Liver (tissue), 9 donors: ENCODE data around the gene SKIC8. TPM values are rescaled to one million over a fixed set of nuclear protein-coding genes. Genes with fewer than 3 reads are reported as not detected.
A peak's percentile ranks its signal among the peaks of the same experiment; 100 is the strongest.

ENCODE experiments used
- DNase-seq: peaks from one replicate; pipeline ENCODE4 v3.0.0-alpha.2; 2017; ENCODE audit warnings: low spot score
- H3K27ac ChIP-seq, 2 donors: one replicate each; pipeline ENCODE4 v1.7.0; 2013; ENCODE audit warnings: inconsistent platforms in 2 of 2, low read length in 2 of 2, control low read depth in 1 of 2, low read depth in 1 of 2, mild to moderate bottlenecking in 1 of 2
- H3K27me3 ChIP-seq, 4 donors: one replicate each; pipeline versions ENCODE4 v1.6.1 to v1.7.0; 2013; ENCODE audit warnings: low read length in 3 of 4, inconsistent platforms in 1 of 4, mild to moderate bottlenecking in 1 of 4, moderate library complexity in 1 of 4; ENCODE audit not compliant: control insufficient read depth in 4 of 4, insufficient read depth in 4 of 4
- H3K36me3 ChIP-seq, 4 donors: one replicate each; pipeline versions ENCODE4 v1.6.1 to v1.7.0; 2013; ENCODE audit warnings: low read length in 3 of 4, mild to moderate bottlenecking in 3 of 4, low read depth in 1 of 4, moderate library complexity in 1 of 4; ENCODE audit not compliant: control insufficient read depth in 4 of 4, insufficient read depth in 3 of 4
- H3K4me1 ChIP-seq, 4 donors: one replicate each; pipeline versions ENCODE4 v1.6.1 to v1.7.0; 2013; ENCODE audit warnings: low read length in 3 of 4, mild to moderate bottlenecking in 3 of 4, moderate library complexity in 1 of 4; ENCODE audit not compliant: control insufficient read depth in 4 of 4, insufficient read depth in 4 of 4
- H3K4me3 ChIP-seq, 3 donors: one replicate each; pipeline versions ENCODE4 v1.6.1 to v1.7.0; 2013; ENCODE audit warnings: low read length in 3 of 3, control low read depth in 1 of 3, low read depth in 1 of 3, mild to moderate bottlenecking in 1 of 3
- H3K9ac ChIP-seq, 2 donors: one replicate each; pipeline ENCODE4 v1.7.0; 2013; ENCODE audit warnings: low read length in 2 of 2, mild to moderate bottlenecking in 2 of 2, moderate library complexity in 2 of 2, control low read depth in 1 of 2, low read depth in 1 of 2
- H3K9me3 ChIP-seq, 4 donors: one replicate each; pipeline versions ENCODE4 v1.6.1 to v1.7.0; 2013; ENCODE audit warnings: low read length in 3 of 4; ENCODE audit not compliant: control insufficient read depth in 4 of 4
- CTCF ChIP-seq: fragments of 150-350 bp; IDR thresholded peaks from 2 replicates; pipeline ENCODE4 v1.5.1; 2017; ENCODE audit warnings: improper control_type of control experiment, low read depth, low read length; ENCODE audit not compliant: missing input control
- EGR1 ChIP-seq, 2 donors: IDR thresholded peaks; 2 replicates each; pipeline ENCODE4 v1.6.1; 2016 to 2018; ENCODE audit warnings: antibody characterized with exemption in 2 of 2, low read depth in 2 of 2
- FOXA1 ChIP-seq: IDR thresholded peaks from 2 replicates; pipeline ENCODE4 v1.6.1; 2016; ENCODE audit warnings: antibody characterized with exemption
- FOXA2 ChIP-seq: IDR thresholded peaks from 2 replicates; pipeline ENCODE4 v1.6.1; 2016; ENCODE audit warnings: antibody characterized with exemption
- GABPA ChIP-seq, 2 donors: IDR thresholded peaks in 1 of 2; conservative IDR thresholded peaks in 1 of 2; 2 replicates each; pipeline ENCODE4 v1.6.1; 2016; ENCODE audit warnings: antibody characterized with exemption in 2 of 2, mild to moderate bottlenecking in 1 of 2, moderate library complexity in 1 of 2
- HNF4A ChIP-seq, 2 donors: conservative IDR thresholded peaks; 2 replicates each; pipeline ENCODE4 v1.6.1; 2016; ENCODE audit warnings: antibody characterized with exemption in 2 of 2, mild to moderate bottlenecking in 2 of 2
- HNF4G ChIP-seq: IDR thresholded peaks from 2 replicates; pipeline ENCODE4 v1.6.1; 2016; ENCODE audit warnings: antibody characterized with exemption
- NR2F2 ChIP-seq: IDR thresholded peaks from 2 replicates; pipeline ENCODE4 v1.6.1; 2016; ENCODE audit warnings: antibody characterized with exemption
- RAD21 ChIP-seq, 2 donors: IDR thresholded peaks; 2 replicates each; pipeline ENCODE4 v1.6.1; 2016; ENCODE audit warnings: antibody characterized with exemption in 2 of 2, mild to moderate bottlenecking in 2 of 2
- REST ChIP-seq: IDR thresholded peaks from 2 replicates; pipeline ENCODE4 v1.6.1; 2016; ENCODE audit warnings: antibody characterized with exemption, mild to moderate bottlenecking
- TAF1 ChIP-seq: conservative IDR thresholded peaks from 2 replicates; pipeline ENCODE4 v1.6.1; 2016; ENCODE audit warnings: antibody characterized with exemption, mild to moderate bottlenecking
- YY1 ChIP-seq: IDR thresholded peaks from 2 replicates; pipeline ENCODE4 v1.6.1; 2016; ENCODE audit warnings: antibody characterized with exemption, mild to moderate bottlenecking
- ZBTB33 ChIP-seq: IDR thresholded peaks from 2 replicates; pipeline ENCODE4 v1.6.1; 2016; ENCODE audit warnings: antibody characterized with exemption
- WGBS: extraction: QIAGEN DNeasy Blood & Tissue Kit; methylation state at CpG from one replicate; pipeline ENCODE4 v1.1.7; 2013; 5-methylcytosine and 5-hydroxymethylcytosine counted together
- polyA plus RNA-seq, 2 donors: library from polyadenylated mRNA; stranded (reverse) in 1 of 2; unstranded in 1 of 2; fragments of 200-250 nt in 1 of 2; fragments of >200 nt in 1 of 2; fragmentation: Nextera tagmentation in 1 of 2; extraction: Ambion mirVana in 1 of 2; gene quantifications; one replicate each; pipeline versions ENCODE4 v1.2.1 to v1.2.3, GENCODE V29; 2013 to 2015
- total RNA-seq, 2 donors: library from RNA; depleted of rRNA; stranded (reverse); fragments of >200 nt; gene quantifications; one replicate each; pipeline ENCODE4 v1.2.3, GENCODE V29; 2014
- TF ChIP-seq, protein P1 (sequence below): IDR thresholded peaks from 2 replicates; pipeline ENCODE4 v1.6.1; 2016; ENCODE audit warnings: antibody characterized with exemption
- donor health status: healthy.
- donor health status: healthy.
- donor health status: healthy.
- donor health status: healthy.
- donor health status: healthy.

The SKIC8 gene
- total and polyA plus RNA-seq, 4 donors = 33.4 to 48.7 (median 40.2) TPM

DNA sequence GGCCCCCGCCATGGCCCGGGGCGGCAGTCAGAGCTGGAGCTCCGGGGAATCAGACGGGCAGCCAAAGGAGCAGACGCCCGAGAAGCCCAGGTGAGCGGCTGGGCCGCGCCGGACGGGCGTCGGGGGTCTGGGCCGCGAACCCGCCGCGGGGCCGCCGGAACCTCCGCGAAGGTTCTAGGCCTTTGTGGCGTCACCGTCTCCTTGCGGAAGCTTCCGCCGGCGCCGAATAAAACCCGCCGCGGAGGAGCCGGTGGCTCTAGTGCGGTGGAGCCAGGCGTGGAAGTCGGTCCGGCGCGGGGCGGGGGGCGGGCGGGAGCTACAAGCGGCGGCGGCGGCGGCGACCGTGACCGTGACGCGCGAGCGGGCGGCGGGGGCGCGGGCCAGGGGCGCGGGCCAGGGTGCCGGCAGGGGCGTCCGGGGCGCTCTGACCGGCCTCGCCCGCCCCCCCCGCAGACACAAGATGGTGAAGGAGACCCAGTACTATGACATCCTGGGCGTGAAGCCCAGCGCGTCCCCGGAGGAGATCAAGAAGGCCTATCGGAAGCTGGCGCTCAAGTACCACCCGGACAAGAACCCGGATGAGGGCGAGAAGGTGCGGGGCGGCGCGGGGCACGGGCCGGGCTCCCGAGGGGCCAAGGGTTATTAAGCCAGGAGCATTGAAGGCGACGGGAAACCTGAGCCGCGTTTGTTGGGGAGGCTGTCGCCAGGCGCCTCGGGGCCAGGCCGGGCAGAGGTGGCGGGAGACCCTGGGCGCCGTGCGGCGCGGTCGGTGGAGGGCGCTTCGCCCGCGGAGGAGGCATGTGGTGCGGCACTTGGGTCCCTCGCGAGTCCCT, 34.9 kb downstream of the SKIC8 start, which contains the start of gene DNAJA4:
DNAJA4 (plus strand) TSS at position 259 of the 833 bp plus-strand sequence; CDS start at position 461, 202 bp downstream.
- Histone ChIP-seq H3K27ac (no peak within 1 kb of the TSS), H3K9ac (peak within 1 kb of the TSS in 1 of 2 donors; percentile 42), H3K27me3 (peaks cover 0 to 3% (median 0%) of the 10 kb centered on the region in 4 donors), H3K9me3 (no peaks in the 10 kb centered on the region), H3K4me3 (peak within 1 kb of the TSS; percentile 51 to 59 (median 57)), H3K36me3 (no peaks in the 10 kb centered on the region), H3K4me1 (peaks cover 0 to 5% (median 1%) of the 10 kb centered on the region in 4 donors)
- WGBS = 8% methylated on average over 107 of the region's 107 CpGs
- no peak for TF ChIP-seq FOXA2
- TF ChIP-seq CTCF = no peak
- TF ChIP-seq HNF4G = no peak
- no peak for TF ChIP-seq HNF4A (conservative IDR thresholded peaks at IDR 0.05)
- no peak for TF ChIP-seq REST
- TF ChIP-seq ZBTB33 = no peak
- TF ChIP-seq NR2F2 = no peak
- no peak for TF ChIP-seq FOXA1
- no peak for TF ChIP-seq GABPA (IDR thresholded peaks at IDR 0.05 in 1 of 2, conservative IDR thresholded peaks at IDR 0.05 in 1 of 2)
- TF ChIP-seq, protein P1, sequence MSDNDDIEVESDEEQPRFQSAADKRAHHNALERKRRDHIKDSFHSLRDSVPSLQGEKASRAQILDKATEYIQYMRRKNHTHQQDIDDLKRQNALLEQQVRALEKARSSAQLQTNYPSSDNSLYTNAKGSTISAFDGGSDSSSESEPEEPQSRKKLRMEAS = no peak
- TF ChIP-seq YY1 = no peak
- TF ChIP-seq RAD21 (IDR thresholded peaks at IDR 0.05) = no peak
- peak; percentile 69 for DNase-seq

GRCh38 chr15:78263907-78264303, 35.5 kb downstream of the SKIC8 start:
- Histone ChIP-seq H3K27me3 (peaks cover 0 to 3% (median 0%) of the 10 kb centered on the region in 4 donors), H3K4me3 (peak overlapping the region in 1 of 3 donors; percentile 59), H3K9me3 (no peaks in the 10 kb centered on the region), H3K4me1 (peaks cover 0 to 5% (median 1%) of the 10 kb centered on the region in 4 donors), H3K27ac (no peak overlapping the region), H3K36me3 (no peaks in the 10 kb centered on the region), H3K9ac (no peak overlapping the region)
- WGBS = 81% methylated on average over 23 of the region's 23 CpGs
- DNase-seq = peak; percentile 80
- TF ChIP-seq CTCF = no peak
- TF ChIP-seq HNF4A (conservative IDR thresholded peaks at IDR 0.05) = no peak
- no peak for TF ChIP-seq TAF1
- no peak for TF ChIP-seq NR2F2
- TF ChIP-seq GABPA (IDR thresholded peaks at IDR 0.05 in 1 of 2, conservative IDR thresholded peaks at IDR 0.05 in 1 of 2) = no peak
- no peak for TF ChIP-seq EGR1 (IDR thresholded peaks at IDR 0.05; ENCODE audit: low read depth in 2 of 2)
- no peak for TF ChIP-seq ZBTB33
- no peak for TF ChIP-seq RAD21 (IDR thresholded peaks at IDR 0.05)
